Aorta (tissue), 5 donors: ENCODE measurements around the gene LRP1B. TPM values are rescaled to one million over a fixed set of nuclear protein-coding genes. Genes with fewer than 3 reads are reported as not detected.

Experiments used
- ATAC-seq: fragments of 200-7000 bp; cut with Tn5 transposase; one replicate; pipeline ENCODE4 v1.9.1; 2022; ENCODE audit warnings: moderate library complexity; ENCODE audit not compliant: low FRiP score
- DNase-seq, 2 donors: peaks; one replicate each; pipeline ENCODE4 v3.0.0-alpha.2; 2020
- H3K27ac ChIP-seq, 2 donors: one replicate each; pipeline ENCODE4 v1.5.1; 2013; ENCODE audit warnings: low read length in 2 of 2, mild to moderate bottlenecking in 2 of 2, moderate library complexity in 2 of 2, control low read depth in 1 of 2, inconsistent platforms in 1 of 2, low read depth in 1 of 2
- H3K27me3 ChIP-seq, 2 donors: one replicate each; pipeline ENCODE4 v1.6.1; 2013; ENCODE audit warnings: control low read depth in 1 of 2, low read length in 1 of 2, mild to moderate bottlenecking in 1 of 2, moderate library complexity in 1 of 2; ENCODE audit not compliant: insufficient read depth in 2 of 2, control insufficient read depth in 1 of 2
- H3K36me3 ChIP-seq, 2 donors: one replicate each; pipeline ENCODE4 v1.6.1; 2013; ENCODE audit warnings: control low read depth in 1 of 2, low read length in 1 of 2, mild to moderate bottlenecking in 1 of 2; ENCODE audit not compliant: insufficient read depth in 2 of 2, control insufficient read depth in 1 of 2
- H3K4me1 ChIP-seq, 2 donors: one replicate each; pipeline ENCODE4 v1.6.1; 2013; ENCODE audit warnings: low read length in 2 of 2, control low read depth in 1 of 2, mild to moderate bottlenecking in 1 of 2, moderate library complexity in 1 of 2; ENCODE audit not compliant: insufficient read depth in 2 of 2, control insufficient read depth in 1 of 2
- H3K4me3 ChIP-seq, 2 donors: one replicate each; pipeline ENCODE4 v1.5.1; 2013; ENCODE audit warnings: low read length in 2 of 2, control low read depth in 1 of 2, mild to moderate bottlenecking in 1 of 2
- H3K9me3 ChIP-seq: one replicate; pipeline ENCODE4 v1.6.1; 2013; ENCODE audit warnings: mild to moderate bottlenecking, low read length; ENCODE audit not compliant: control insufficient read depth
- WGBS, 2 donors: extraction: QIAGEN DNeasy Blood & Tissue Kit; methylation state at CpG; one replicate each; pipeline ENCODE4 v1.1.7; 2013; 5-methylcytosine and 5-hydroxymethylcytosine counted together
- intact Hi-C, 2 donors: fragments of 100-400 bp; cut with DNase I; formaldehyde crosslinking; loops; one replicate each; pipeline versions ENCODE4 v1.14.2 to v1.15.0; 2022
- polyA plus RNA-seq, 2 donors: library from polyadenylated mRNA; stranded (reverse); fragments of 200-250 nt; gene quantifications; one replicate each; pipeline ENCODE4 v1.2.3, GENCODE V29; 2013
- total RNA-seq, 2 donors: library from RNA; stranded (reverse); fragmentation: NEBNext Ultra II Directional; extraction: Animal tissue kit (Norgen Biotek cat#: 25700); gene quantifications; one replicate each; pipeline ENCODE4 v1.2.1, GENCODE V29; 2021
- donor health status: healthy with polysubstance abuse.
- donor health status: Bipolar disorder and iron deficiency.
- donor health status: DM: no; HTN: no; CAD: no.
- donor health status: DM: no; HTN: no; CAD: no.
- donor health status: DM: yes; HTN: yes; CAD: no.

The LRP1B gene
- total and polyA plus RNA-seq, 4 donors, result 0.33 to 0.94 TPM; not detected in 2

DNA sequence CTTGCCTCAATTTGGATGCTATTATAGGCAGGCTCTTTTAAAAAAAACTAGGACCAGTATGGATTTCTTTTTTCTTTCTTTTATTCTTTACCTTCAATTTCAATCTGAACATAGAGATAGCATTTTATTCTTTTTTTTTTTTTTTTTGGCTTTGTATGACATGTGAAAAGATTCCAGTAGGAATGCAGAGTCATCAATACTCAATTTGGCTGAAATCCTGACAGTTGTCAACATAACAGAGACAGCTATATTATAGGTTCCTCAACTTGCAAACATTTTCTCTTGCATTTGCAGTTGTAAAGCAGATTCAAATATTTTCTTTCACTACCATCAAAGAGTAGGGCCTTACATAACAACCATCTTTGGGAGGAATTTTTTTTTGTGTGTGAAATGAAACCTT, 334.4 kb downstream of the LRP1B start:
- Histone ChIP-seq H3K27me3 (no peaks in the 10 kb centered on the region), H3K36me3 (no peaks in the 10 kb centered on the region), H3K4me1 (no peaks in the 10 kb centered on the region), H3K9me3 (no peaks in the 10 kb centered on the region), H3K4me3 (no peak overlapping the region), H3K27ac (no peak overlapping the region)
- intact Hi-C loops, result no loop called here
- ATAC-seq (no peak), DNase-seq (no peak)

DNA sequence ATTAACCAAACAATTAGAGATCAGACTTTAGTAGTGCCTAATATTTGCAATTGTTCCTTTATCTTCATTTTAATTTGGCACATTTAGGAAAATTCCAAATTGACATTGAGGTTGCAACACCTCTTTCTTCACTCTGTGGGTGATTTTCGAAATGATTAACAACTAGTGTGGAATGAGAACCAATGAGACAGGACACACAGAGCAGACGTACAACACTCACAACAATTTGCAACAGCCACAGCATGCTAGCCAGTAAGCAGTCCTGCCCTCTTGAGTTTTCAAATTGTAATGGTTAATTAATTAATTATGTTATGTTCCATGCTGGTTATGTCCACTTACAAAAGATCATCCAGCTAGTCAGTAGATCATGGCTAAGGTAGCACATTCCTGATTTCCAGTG, 339.3 kb downstream of the LRP1B start:
- Histone ChIP-seq H3K36me3 (no peaks in the 10 kb centered on the region), H3K4me1 (no peaks in the 10 kb centered on the region), H3K27ac (no peak overlapping the region), H3K4me3 (no peak overlapping the region), H3K9me3 (no peaks in the 10 kb centered on the region), H3K27me3 (no peaks in the 10 kb centered on the region)
- WGBS, 2 donors, result 76 to 89% methylated on average over 2 of the region's 2 CpGs
- DNase-seq (no peak), ATAC-seq (no peak)
- intact Hi-C loops, result no loop called here

DNA sequence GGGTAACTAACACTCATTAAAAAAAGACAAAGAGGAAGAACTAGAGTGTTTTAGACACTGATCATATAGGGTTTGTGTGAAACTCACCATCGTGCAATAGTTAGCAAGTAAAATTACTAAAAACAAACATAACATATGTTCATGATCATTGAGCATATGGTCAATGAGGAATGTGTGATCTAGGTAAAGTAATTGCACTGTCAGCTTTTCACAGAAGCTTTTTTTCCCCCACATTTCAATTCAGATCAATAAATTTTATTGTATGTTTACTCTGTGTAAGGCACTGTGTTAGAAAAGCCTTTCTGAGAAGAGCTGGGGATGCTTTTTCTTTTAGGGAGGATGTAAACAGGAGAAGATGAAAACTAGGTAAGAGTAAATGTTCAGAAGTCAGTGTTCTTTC, 348.2 kb downstream of the LRP1B start:
- H3K4me3 ChIP-seq, result no peak overlapping the region
- 45 to 65% methylated on average over 1 of the region's 1 CpG for WGBS, 2 donors
- H3K4me1 ChIP-seq, result no peaks in the 10 kb centered on the region
- no peaks in the 10 kb centered on the region for H3K9me3 ChIP-seq
- H3K36me3 ChIP-seq, result no peaks in the 10 kb centered on the region
- peaks cover 0 to 1% of the 10 kb centered on the region in 2 donors for H3K27me3 ChIP-seq
- H3K27ac ChIP-seq, result no peak overlapping the region
- ATAC-seq (no peak), DNase-seq (no peak)
- intact Hi-C loops, result no loop called here

DNA sequence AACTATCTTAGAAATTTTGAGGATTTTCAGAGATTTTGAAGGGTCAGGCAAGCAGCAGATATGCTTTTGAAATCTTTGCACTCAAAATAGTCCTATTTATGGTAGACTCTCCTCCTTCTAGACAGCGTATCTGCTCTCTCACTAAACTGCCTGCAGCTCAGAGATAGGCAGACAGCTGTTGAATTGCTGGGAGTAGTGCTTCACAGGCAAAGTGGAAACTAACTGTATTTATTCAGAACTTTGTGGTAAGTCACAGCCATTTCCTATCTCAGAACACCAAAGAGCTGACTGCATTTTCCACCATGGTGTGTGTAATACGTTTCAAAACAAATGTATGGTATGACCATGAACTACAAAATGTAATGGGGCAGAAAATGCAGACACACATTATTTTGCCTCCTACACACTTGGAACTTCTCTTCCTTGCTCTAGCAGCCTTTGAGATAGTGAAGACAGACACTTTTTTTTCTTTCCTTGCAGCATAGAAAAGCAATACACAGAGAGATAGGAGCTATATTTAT, 352.4 kb downstream of the LRP1B start:
- Histone ChIP-seq H3K4me1 (no peaks in the 10 kb centered on the region), H3K36me3 (no peaks in the 10 kb centered on the region), H3K27me3 (peaks cover 0 to 1% of the 10 kb centered on the region in 2 donors), H3K27ac (no peak overlapping the region), H3K9me3 (no peaks in the 10 kb centered on the region), H3K4me3 (no peak overlapping the region)
- DNase-seq (no peak), ATAC-seq (no peak)
- 25 to 29% methylated on average over 2 of the region's 2 CpGs for WGBS, 2 donors
- intact Hi-C loops, result no loop called here

DNA sequence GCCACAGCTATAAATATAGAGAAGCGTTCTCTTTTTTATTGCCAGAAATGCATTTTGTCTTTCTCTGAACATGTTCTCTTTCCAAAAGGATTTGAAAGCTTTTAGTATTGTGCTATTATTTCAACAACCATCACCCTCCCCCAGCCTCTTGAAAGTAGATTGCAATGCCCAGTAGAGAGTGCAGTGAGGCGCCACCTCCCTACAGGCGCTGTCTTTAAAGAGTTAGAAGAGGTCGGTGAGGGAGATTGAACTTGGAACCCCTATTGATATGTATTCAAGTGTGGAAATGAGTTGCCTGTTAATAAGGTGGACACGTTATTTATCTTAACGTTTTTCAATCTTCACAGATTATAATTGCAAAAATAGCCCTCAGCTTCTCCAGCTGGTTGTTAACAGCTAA, 360.3 kb downstream of the LRP1B start:
- no peaks in the 10 kb centered on the region for H3K4me1 ChIP-seq
- no peak for ATAC-seq
- no peak overlapping the region for H3K4me3 ChIP-seq
- DNase-seq, result no peak
- H3K36me3 ChIP-seq, result no peaks in the 10 kb centered on the region
- H3K27me3 ChIP-seq, result no peaks in the 10 kb centered on the region
- intact Hi-C loops, result no loop called here
- H3K27ac ChIP-seq, result no peak overlapping the region
- 77 to 84% methylated on average over 6 of the region's 6 CpGs for WGBS, 2 donors
- no peaks in the 10 kb centered on the region for H3K9me3 ChIP-seq

DNA sequence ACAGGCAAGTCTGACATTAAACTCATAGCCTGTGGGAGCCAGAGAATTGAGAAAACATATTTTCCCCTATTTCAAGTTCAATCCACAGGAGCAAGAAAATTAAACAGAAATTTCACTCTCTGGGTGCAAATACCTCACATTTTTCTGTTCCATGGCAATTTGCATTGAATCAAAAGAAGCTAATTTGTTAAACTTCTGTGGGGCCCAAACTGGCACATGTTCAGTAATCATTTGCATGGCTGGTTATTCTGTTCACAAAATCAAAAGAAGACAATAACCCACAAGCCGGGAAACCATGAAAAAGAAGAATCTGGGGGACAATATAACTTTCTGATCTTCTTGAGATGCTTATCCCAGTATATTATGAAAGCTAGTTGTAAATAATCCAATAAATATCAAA, 363.1 kb downstream of the LRP1B start:
- no peaks in the 10 kb centered on the region for H3K4me1 ChIP-seq
- H3K27ac ChIP-seq, result no peak overlapping the region
- no peaks in the 10 kb centered on the region for H3K9me3 ChIP-seq
- intact Hi-C loops, result no loop called here
- ATAC-seq (no peak), DNase-seq (no peak)
- 89 to 95% methylated on average over 1 of the region's 1 CpG for WGBS, 2 donors
- H3K36me3 ChIP-seq, result no peaks in the 10 kb centered on the region
- no peak overlapping the region for H3K4me3 ChIP-seq
- H3K27me3 ChIP-seq, result no peaks in the 10 kb centered on the region

DNA sequence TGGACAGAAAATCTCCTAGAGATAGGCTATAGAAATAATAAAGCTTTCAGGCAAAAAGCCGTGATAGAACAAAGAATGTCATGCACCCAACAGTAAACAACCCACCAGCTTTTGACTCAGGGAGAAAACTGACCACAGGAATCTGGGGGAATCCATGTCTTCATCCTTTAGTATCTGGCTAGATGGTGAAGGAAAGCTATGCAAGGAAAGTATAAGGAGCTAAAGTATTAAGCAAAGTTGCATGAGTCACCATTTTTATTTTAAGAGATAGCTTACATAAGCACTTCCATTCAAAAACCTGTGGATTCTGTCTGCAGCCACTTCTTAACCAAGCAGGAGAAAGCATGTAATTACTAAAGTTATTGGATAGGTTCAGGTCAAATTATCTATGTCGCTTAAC, 363.8 kb downstream of the LRP1B start:
- no peaks in the 10 kb centered on the region for H3K36me3 ChIP-seq
- H3K4me1 ChIP-seq, result no peaks in the 10 kb centered on the region
- H3K4me3 ChIP-seq, result no peak overlapping the region
- intact Hi-C loops, result no loop called here
- DNase-seq, result no peak
- H3K27me3 ChIP-seq, result no peaks in the 10 kb centered on the region
- no peaks in the 10 kb centered on the region for H3K9me3 ChIP-seq
- no peak overlapping the region for H3K27ac ChIP-seq
- WGBS, 2 donors, result 34 to 46% methylated on average over 2 of the region's 2 CpGs
- ATAC-seq, result no peak

DNA sequence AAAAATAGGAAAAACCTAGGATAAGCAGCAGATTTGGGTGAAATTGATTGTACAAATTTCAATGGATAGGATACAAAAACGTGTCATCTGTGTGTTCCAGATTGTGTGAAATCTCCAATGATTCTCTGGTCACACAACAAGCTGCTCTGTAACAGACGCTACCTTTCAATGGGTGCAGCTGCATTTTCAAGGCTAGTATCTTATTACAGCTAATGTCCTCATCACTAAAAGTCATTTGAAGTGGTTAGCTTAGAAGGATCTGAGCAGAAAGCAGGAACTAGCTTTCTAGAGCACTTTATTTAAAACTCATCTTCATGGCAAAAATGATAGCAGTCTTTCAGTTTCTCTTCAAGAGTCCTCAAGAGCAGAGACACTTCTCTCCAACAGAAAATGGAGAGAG, 364.6 kb downstream of the LRP1B start:
- DNase-seq, result no peak

DNA sequence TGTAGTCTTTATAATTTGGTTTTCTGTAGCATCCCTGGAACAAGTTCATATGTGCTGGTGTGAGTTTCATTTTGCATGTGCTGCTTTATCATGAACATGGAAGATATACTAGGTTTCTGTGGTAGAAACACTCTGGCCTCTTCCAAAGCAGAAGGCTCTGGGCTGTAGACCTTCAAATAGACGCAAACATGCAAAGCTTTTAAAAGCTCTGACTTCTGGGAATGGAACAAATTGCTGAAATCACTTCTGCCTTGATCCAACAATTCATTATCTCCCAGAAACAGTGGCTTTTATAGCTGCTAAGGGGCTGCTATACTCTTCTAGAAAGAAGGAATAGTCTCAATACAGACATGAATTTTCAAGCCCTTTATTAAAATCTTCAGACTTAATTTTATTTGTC, 382.2 kb downstream of the LRP1B start:
- WGBS, 2 donors, result 47 to 87% methylated on average over 1 of the region's 1 CpG
- H3K27ac ChIP-seq, result no peak overlapping the region
- DNase-seq (no peak), ATAC-seq (no peak)
- H3K4me1 ChIP-seq, result no peaks in the 10 kb centered on the region
- H3K4me3 ChIP-seq, result no peak overlapping the region
- H3K27me3 ChIP-seq, result no peaks in the 10 kb centered on the region
- no peaks in the 10 kb centered on the region for H3K36me3 ChIP-seq
- H3K9me3 ChIP-seq, result no peaks in the 10 kb centered on the region
- intact Hi-C loops, result no loop called here

More for the DNA sequence above, 364.6 kb downstream of the LRP1B start:
- no peaks in the 10 kb centered on the region for H3K9me3 ChIP-seq
- H3K27ac ChIP-seq, result no peak overlapping the region
- H3K36me3 ChIP-seq, result no peaks in the 10 kb centered on the region
- H3K27me3 ChIP-seq, result no peaks in the 10 kb centered on the region
- 61 to 66% methylated on average over 2 of the region's 2 CpGs for WGBS, 2 donors
- no peaks in the 10 kb centered on the region for H3K4me1 ChIP-seq
- no peak for ATAC-seq
- no peak overlapping the region for H3K4me3 ChIP-seq
- intact Hi-C loops, result no loop called here
